GM19468 (cell line): ENCODE data around the gene CLDN14.

Experiments
- ATAC-seq: cut with Tn5 transposase; IDR thresholded peaks from one replicate; pipeline ENCODE4 v1.9.1; 2021; ENCODE audit warnings: mild to moderate bottlenecking, moderate library complexity, moderate number of reproducible peaks; ENCODE audit not compliant: unreplicated experiment; ENCODE audit errors: extremely low read depth

CLDN14 gene

GRCh38 chr21:36412916-36413315 is 67.0 kb downstream of the CLDN14 start:
- no peak for ATAC-seq

DNA sequence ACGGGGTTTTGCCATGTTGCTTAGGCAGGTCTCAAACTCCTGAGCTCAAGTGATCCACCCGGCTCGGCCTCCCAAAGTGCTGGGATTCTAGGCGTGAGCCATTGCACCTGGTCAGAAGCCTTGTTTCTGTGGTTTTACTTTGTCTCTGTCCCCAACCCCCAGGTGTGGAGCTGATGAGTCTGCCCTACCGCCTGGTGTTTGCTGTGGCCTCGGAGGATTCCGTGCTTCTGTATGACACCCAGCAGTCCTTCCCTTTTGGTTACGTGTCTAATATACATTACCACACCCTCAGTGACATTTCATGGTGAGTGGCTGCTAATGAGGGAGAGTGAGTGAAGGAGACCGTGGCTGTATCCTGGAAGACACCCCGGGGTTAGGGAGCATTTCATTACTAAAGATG is 68.6 kb downstream of the CLDN14 start:
- no peak for ATAC-seq
